CD4-positive, CD25-positive, alpha-beta regulatory T cell (primary cell): ENCODE results near the gene MAST4. TPM values are rescaled to one million over a fixed set of nuclear protein-coding genes. Genes with fewer than 3 reads are reported as not detected.
A peak's percentile ranks its signal among the peaks of the same experiment; 100 is the strongest.
"Not testable (repeated sequence)": the region's sequence is repeated elsewhere in the genome, so short reads cannot be mapped to it uniquely, and the experiment has no call there.

Experiments
- ATAC-seq, 2 donors: fragments of 150-1000 bp; cut with Tn5 transposase; one replicate each; pipeline ENCODE4 v1.10.0; 2021; ENCODE audit warnings: low read depth in 2 of 2, moderate number of reproducible peaks in 2 of 2, moderate library complexity in 1 of 2
- DNase-seq, 3 donors: peaks; one replicate each; pipeline versions ENCODE4 v3.0.0 to v3.0.0-alpha.2; 2012 to 2022; ENCODE audit warnings: mixed read lengths in 1 of 3
- H3K27ac ChIP-seq: one replicate; pipeline ENCODE4 v1.7.0; 2013; ENCODE audit warnings: mild to moderate bottlenecking, low read length; ENCODE audit not compliant: insufficient read depth, poor library complexity, severe bottlenecking
- H3K27me3 ChIP-seq: one replicate; pipeline ENCODE4 v1.7.0; 2013; ENCODE audit warnings: low read length; ENCODE audit not compliant: control insufficient read depth, insufficient read depth
- H3K36me3 ChIP-seq: one replicate; pipeline ENCODE4 v1.7.0; 2013; ENCODE audit warnings: mild to moderate bottlenecking, low read length, moderate library complexity; ENCODE audit not compliant: control insufficient read depth, insufficient read depth
- H3K4me1 ChIP-seq: 2 replicates; pipeline ENCODE4 v1.7.0; 2013; ENCODE audit warnings: mild to moderate bottlenecking, low read length; ENCODE audit not compliant: insufficient read depth, control insufficient read depth, poor library complexity, severe bottlenecking
- H3K4me3 ChIP-seq: one replicate; pipeline ENCODE4 v1.7.0; 2013; ENCODE audit warnings: low read depth, mild to moderate bottlenecking, low read length, moderate library complexity
- H3K9me3 ChIP-seq, 2 experiments: 1 replicate in 1 of 2; 2 replicates in 1 of 2; pipeline ENCODE4 v1.7.0; 2013; ENCODE audit warnings: low read length in 2 of 2, mild to moderate bottlenecking in 1 of 2, moderate library complexity in 1 of 2; ENCODE audit not compliant: control insufficient read depth in 2 of 2
- H3K27ac Mint-ChIP-seq, 3 donors: one replicate each; pipeline ENCODE4 v1.8.0; 2020 to 2022; ENCODE audit warnings: mild to moderate bottlenecking in 3 of 3, mixed read lengths in 3 of 3, moderate library complexity in 2 of 3
- H3K27me3 Mint-ChIP-seq: one replicate; pipeline ENCODE4 v1.8.0; 2022; ENCODE audit warnings: mild to moderate bottlenecking, mixed read lengths
- H3K36me3 Mint-ChIP-seq: one replicate; pipeline ENCODE4 v1.8.0; 2020; ENCODE audit warnings: mixed read lengths
- H3K4me1 Mint-ChIP-seq, 4 donors: one replicate each; pipeline ENCODE4 v1.8.0; 2020 to 2022; ENCODE audit warnings: mixed read lengths in 4 of 4, mild to moderate bottlenecking in 1 of 4
- H3K4me3 Mint-ChIP-seq, 4 donors: one replicate each; pipeline ENCODE4 v1.8.0; 2020 to 2022; ENCODE audit warnings: mild to moderate bottlenecking in 4 of 4, mixed read lengths in 4 of 4, moderate library complexity in 3 of 4
- H3K9me3 Mint-ChIP-seq, 7 donors: one replicate each; pipeline ENCODE4 v1.8.0; 2020 to 2022; ENCODE audit warnings: mixed read lengths in 7 of 7, mild to moderate bottlenecking in 3 of 7, moderate library complexity in 2 of 7
- polyA plus RNA-seq, 4 donors: library from polyadenylated mRNA; unstranded; fragments of 300-500 nt; fragmentation: Illumina TruSeq; gene quantifications; one replicate each; pipeline ENCODE4 v1.2.3, GENCODE V29; 2021
- total RNA-seq: library from RNA; stranded (reverse); gene quantifications from one replicate; pipeline ENCODE4 v1.2.3, GENCODE V29; 2022

Gene MAST4
- total and polyA plus RNA-seq, 5 donors from 2014 or later: 11.7 to 54.1 (median 12.7) TPM

GRCh38 chr5:66818304-66818934 lies 222.2 kb downstream of the MAST4 start:
- H3K27ac ChIP-seq: no peak overlapping the region
- H3K9me3 Mint-ChIP-seq: peaks cover 0 to 3% (median 0%) of the 10 kb centered on the region in 7 donors
- peaks cover 13% of the 10 kb centered on the region for H3K27me3 Mint-ChIP-seq
- no peaks in the 10 kb centered on the region for H3K27me3 ChIP-seq
- no peak overlapping the region for H3K4me3 ChIP-seq
- no peaks in the 10 kb centered on the region for H3K9me3 ChIP-seq
- H3K4me1 ChIP-seq: peaks cover 13% of the 10 kb centered on the region
- no peak for ATAC-seq
- peaks cover 15 to 21% (median 19%) of the 10 kb centered on the region in 4 donors for H3K4me1 Mint-ChIP-seq
- H3K36me3 ChIP-seq: no peaks in the 10 kb centered on the region
- no peak for DNase-seq
- H3K27ac Mint-ChIP-seq: peak overlapping the region in 1 of 3 donors; percentile 77
- H3K4me3 Mint-ChIP-seq: no peak overlapping the region
- H3K36me3 Mint-ChIP-seq: no peaks in the 10 kb centered on the region

GRCh38 chr5:66818935-66819328 lies 222.7 kb downstream of the MAST4 start:
- H3K9me3 ChIP-seq: no peaks in the 10 kb centered on the region
- no peak overlapping the region for H3K27ac Mint-ChIP-seq
- ATAC-seq (no peak), DNase-seq (no peak)
- no peaks in the 10 kb centered on the region for H3K27me3 ChIP-seq
- H3K9me3 Mint-ChIP-seq: peaks cover 0 to 3% (median 0%) of the 10 kb centered on the region in 7 donors
- no peaks in the 10 kb centered on the region for H3K36me3 Mint-ChIP-seq
- peaks cover 13% of the 10 kb centered on the region for H3K4me1 ChIP-seq
- no peak overlapping the region for H3K4me3 Mint-ChIP-seq
- H3K27me3 Mint-ChIP-seq: peaks cover 13% of the 10 kb centered on the region
- H3K27ac ChIP-seq: no peak overlapping the region
- H3K4me3 ChIP-seq: no peak overlapping the region
- peaks cover 17 to 23% (median 20%) of the 10 kb centered on the region in 4 donors for H3K4me1 Mint-ChIP-seq
- H3K36me3 ChIP-seq: no peaks in the 10 kb centered on the region

GRCh38 chr5:66820630-66821207 lies 224.5 kb downstream of the MAST4 start:
- H3K4me1 ChIP-seq: peaks cover 13% of the 10 kb centered on the region
- no peak for ATAC-seq
- Mint-ChIP-seq H3K36me3 (no peaks in the 10 kb centered on the region), H3K9me3 (peaks cover 0 to 3% (median 0%) of the 10 kb centered on the region in 7 donors), H3K27ac (no peak overlapping the region), H3K27me3 (peaks cover 7% of the 10 kb centered on the region), H3K4me3 (no peak overlapping the region), H3K4me1 (peaks cover 15 to 27% (median 21%) of the 10 kb centered on the region in 4 donors)
- H3K9me3 ChIP-seq: no peaks in the 10 kb centered on the region
- H3K4me3 ChIP-seq: no peak overlapping the region
- H3K27ac ChIP-seq: no peak overlapping the region
- H3K36me3 ChIP-seq: no peaks in the 10 kb centered on the region
- H3K27me3 ChIP-seq: no peaks in the 10 kb centered on the region
- DNase-seq: no peak

- no peak overlapping the region for H3K4me3 ChIP-seq
- peak; percentile 76 to 77 for ATAC-seq
- H3K4me1 ChIP-seq: peaks cover 13% of the 10 kb centered on the region
- no peaks in the 10 kb centered on the region for H3K36me3 Mint-ChIP-seq
- peaks cover 0 to 3% (median 0%) of the 10 kb centered on the region in 7 donors for H3K9me3 Mint-ChIP-seq
- peak overlapping the region in 3 of 4 donors; percentile 43 to 52 (median 45) for H3K4me3 Mint-ChIP-seq
- H3K27me3 Mint-ChIP-seq: peaks cover 3% of the 10 kb centered on the region
- peak overlapping the region; percentile 76 to 86 (median 79) for H3K27ac Mint-ChIP-seq
- peak overlapping the region; percentile 25 for H3K27ac ChIP-seq
- no peaks in the 10 kb centered on the region for H3K36me3 ChIP-seq
- H3K9me3 ChIP-seq: no peaks in the 10 kb centered on the region
- DNase-seq: peak in 1 of 3 donors; percentile 95
- H3K27me3 ChIP-seq: no peaks in the 10 kb centered on the region
- H3K4me1 Mint-ChIP-seq: peaks cover 15 to 27% (median 21%) of the 10 kb centered on the region in 4 donors
Measured at GRCh38 chr5:66821688-66822429, 225.7 kb downstream of the MAST4 start.

- H3K27ac Mint-ChIP-seq: peak overlapping the region; percentile 71 to 86 (median 79)
- peaks cover 16 to 32% (median 21%) of the 10 kb centered on the region in 4 donors for H3K4me1 Mint-ChIP-seq
- not testable (repeated sequence) for H3K27me3 ChIP-seq, ATAC-seq, H3K9me3 Mint-ChIP-seq, H3K36me3 ChIP-seq, H3K27ac ChIP-seq, H3K9me3 ChIP-seq, H3K4me3 ChIP-seq, H3K27me3 Mint-ChIP-seq, H3K36me3 Mint-ChIP-seq
- DNase-seq: peak in 1 of 3 donors; percentile 31
- H3K4me1 ChIP-seq: peaks cover 13% of the 10 kb centered on the region
- H3K4me3 Mint-ChIP-seq: peak overlapping the region in 2 of 4 donors; percentile 10 to 40
Measured at GRCh38 chr5:66822906-66823305, 226.7 kb downstream of the MAST4 start.

- Histone ChIP-seq H3K4me1 (peaks cover 26% of the 10 kb centered on the region), H3K36me3 (no peaks in the 10 kb centered on the region), H3K4me3 (no peak overlapping the region), H3K27ac (no peak overlapping the region), H3K27me3 (no peaks in the 10 kb centered on the region), H3K9me3 (no peaks in the 10 kb centered on the region)
- Mint-ChIP-seq H3K4me1 (peaks cover 22 to 47% (median 24%) of the 10 kb centered on the region in 4 donors), H3K27ac (peak overlapping the region in 1 of 3 donors; percentile 45), H3K36me3 (no peaks in the 10 kb centered on the region), H3K9me3 (peaks cover 0 to 3% (median 0%) of the 10 kb centered on the region in 7 donors), H3K4me3 (peak overlapping the region in 1 of 4 donors; percentile 6), H3K27me3 (no peaks in the 10 kb centered on the region)
- DNase-seq (peak in 1 of 3 donors; percentile 82), ATAC-seq (peak in 1 of 2 donors; percentile 7)
Measured at GRCh38 chr5:66824476-66824875, 228.3 kb downstream of the MAST4 start.

- no peaks in the 10 kb centered on the region for H3K27me3 ChIP-seq
Measured at GRCh38 chr5:66826263-66826662, 230.1 kb downstream of the MAST4 start.

More at GRCh38 chr5:66826263-66826662, 230.1 kb downstream of the MAST4 start:
- Mint-ChIP-seq H3K4me1 (peaks cover 26 to 53% (median 33%) of the 10 kb centered on the region in 4 donors), H3K9me3 (peaks cover 0 to 3% (median 0%) of the 10 kb centered on the region in 7 donors), H3K4me3 (peak overlapping the region in 1 of 4 donors; percentile 63), H3K27me3 (no peaks in the 10 kb centered on the region), H3K36me3 (no peaks in the 10 kb centered on the region), H3K27ac (no peak overlapping the region)
- no peak overlapping the region for H3K27ac ChIP-seq
- DNase-seq (no peak), ATAC-seq (no peak)
- H3K9me3 ChIP-seq: no peaks in the 10 kb centered on the region
- no peak overlapping the region for H3K4me3 ChIP-seq
- no peaks in the 10 kb centered on the region for H3K36me3 ChIP-seq
- peaks cover 35% of the 10 kb centered on the region for H3K4me1 ChIP-seq
